Measurements from ENCODE around the gene TRIM2. TPM values are rescaled to one million over a fixed set of nuclear protein-coding genes. Genes with fewer than 3 reads are reported as not detected.

The TRIM2 gene
- total and polyA plus RNA-seq, 4 donors = 126 to 487 (median 173) TPM

GRCh38 chr4:153325558-153325957, 121.3 kb downstream of the TRIM2 start:
- Histone ChIP-seq H3K9me3 (ENCODE audit: control insufficient read depth, insufficient read depth, low read length) (no peaks in the 10 kb centered on the region), H3K27me3 (ENCODE audit: control insufficient read depth, insufficient read depth, low read length) (no peaks in the 10 kb centered on the region), H3K4me3 (ENCODE audit: low read depth, low read length) (no peak overlapping the region), H3K4me1 (ENCODE audit: control insufficient read depth, insufficient read depth, low read length) (peaks cover 3% of the 10 kb centered on the region), H3K27ac (ENCODE audit: low read depth, low read length) (peak overlapping the region; percentile 33), H3K36me3 (ENCODE audit: control insufficient read depth, insufficient read depth, low read length) (peaks cover 23% of the 10 kb centered on the region)
- WGBS (ENCODE audit: insufficient coverage) = 22% methylated on average over 1 of the region's 2 CpGs
- peak in 2 of 6 donors; percentile 34 to 43 for DNase-seq (ENCODE audit: low read depth in 4 of 6, low spot score in 6 of 6)

DNA sequence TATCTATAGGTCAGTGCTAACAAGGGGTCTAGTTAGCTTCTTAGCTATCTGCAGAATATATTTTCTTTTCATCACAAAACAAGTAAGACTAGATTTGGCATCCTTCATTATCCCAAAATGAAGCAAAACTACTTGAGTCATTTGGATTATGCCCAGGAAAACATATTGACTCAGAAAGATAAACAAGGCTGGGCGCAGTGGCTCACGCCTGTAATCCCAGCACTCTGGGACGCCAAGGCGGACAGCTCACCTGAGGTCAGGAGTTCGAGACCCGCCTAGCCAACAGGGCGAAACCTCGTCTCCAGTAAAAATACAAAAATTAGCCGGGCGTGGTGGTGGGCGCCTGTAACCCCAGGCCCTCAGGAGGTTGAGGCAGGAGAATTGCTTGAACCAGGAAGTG, 122.3 kb downstream of the TRIM2 start:
- WGBS (ENCODE audit: insufficient coverage) = 97% methylated on average over 8 of the region's 11 CpGs
- DNase-seq (ENCODE audit: low read depth in 4 of 6, low spot score in 6 of 6) = no peak
- peaks cover 23% of the 10 kb centered on the region for H3K36me3 ChIP-seq (ENCODE audit: control insufficient read depth, insufficient read depth, low read length)
- H3K4me3 ChIP-seq (ENCODE audit: low read depth, low read length) = no peak overlapping the region
- H3K9me3 ChIP-seq (ENCODE audit: control insufficient read depth, insufficient read depth, low read length) = no peaks in the 10 kb centered on the region
- no peak overlapping the region for H3K27ac ChIP-seq (ENCODE audit: low read depth, low read length)
- H3K4me1 ChIP-seq (ENCODE audit: control insufficient read depth, insufficient read depth, low read length) = peaks cover 3% of the 10 kb centered on the region
- no peaks in the 10 kb centered on the region for H3K27me3 ChIP-seq (ENCODE audit: control insufficient read depth, insufficient read depth, low read length)

GRCh38 chr4:153327247-153327646, 123.0 kb downstream of the TRIM2 start:
- H3K4me3 ChIP-seq (ENCODE audit: low read depth, low read length) = no peak overlapping the region
- no CpG with 5 or more reads among the region's 1 CpG for WGBS (ENCODE audit: insufficient coverage)
- H3K36me3 ChIP-seq (ENCODE audit: control insufficient read depth, insufficient read depth, low read length) = peaks cover 23% of the 10 kb centered on the region
- H3K27me3 ChIP-seq (ENCODE audit: control insufficient read depth, insufficient read depth, low read length) = no peaks in the 10 kb centered on the region
- no peak for DNase-seq (ENCODE audit: low read depth in 4 of 6, low spot score in 6 of 6)
- peaks cover 3% of the 10 kb centered on the region for H3K4me1 ChIP-seq (ENCODE audit: control insufficient read depth, insufficient read depth, low read length)
- H3K27ac ChIP-seq (ENCODE audit: low read depth, low read length) = no peak overlapping the region
- H3K9me3 ChIP-seq (ENCODE audit: control insufficient read depth, insufficient read depth, low read length) = no peaks in the 10 kb centered on the region

DNA sequence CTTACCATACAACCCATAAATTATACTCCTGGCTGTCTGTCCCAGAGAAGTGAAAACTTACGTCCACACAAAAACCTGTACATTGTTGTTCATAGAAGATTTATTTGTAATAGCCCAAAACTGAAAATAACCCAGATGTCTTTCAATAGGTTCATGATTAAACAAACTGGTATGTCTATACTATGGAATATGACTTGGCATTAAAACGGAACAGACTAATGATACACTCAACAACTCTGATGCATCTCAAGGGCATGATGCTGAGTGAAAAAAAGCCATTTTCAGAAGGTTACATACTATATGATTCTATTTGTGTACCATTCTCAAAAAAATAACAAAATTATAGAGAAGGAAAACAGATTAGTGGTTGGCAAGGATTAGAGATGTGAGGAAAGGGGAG, 128.7 kb downstream of the TRIM2 start:
- no CpG with 5 or more reads among the region's 2 CpGs for WGBS (ENCODE audit: insufficient coverage)
- H3K9me3 ChIP-seq (ENCODE audit: control insufficient read depth, insufficient read depth, low read length) = no peaks in the 10 kb centered on the region
- H3K36me3 ChIP-seq (ENCODE audit: control insufficient read depth, insufficient read depth, low read length) = peaks cover 10% of the 10 kb centered on the region
- H3K27me3 ChIP-seq (ENCODE audit: control insufficient read depth, insufficient read depth, low read length) = no peaks in the 10 kb centered on the region
- H3K27ac ChIP-seq (ENCODE audit: low read depth, low read length) = no peak overlapping the region
- no peak for DNase-seq (ENCODE audit: low read depth in 4 of 6, low spot score in 6 of 6)
- no peak overlapping the region for H3K4me3 ChIP-seq (ENCODE audit: low read depth, low read length)
- H3K4me1 ChIP-seq (ENCODE audit: control insufficient read depth, insufficient read depth, low read length) = no peaks in the 10 kb centered on the region

DNA sequence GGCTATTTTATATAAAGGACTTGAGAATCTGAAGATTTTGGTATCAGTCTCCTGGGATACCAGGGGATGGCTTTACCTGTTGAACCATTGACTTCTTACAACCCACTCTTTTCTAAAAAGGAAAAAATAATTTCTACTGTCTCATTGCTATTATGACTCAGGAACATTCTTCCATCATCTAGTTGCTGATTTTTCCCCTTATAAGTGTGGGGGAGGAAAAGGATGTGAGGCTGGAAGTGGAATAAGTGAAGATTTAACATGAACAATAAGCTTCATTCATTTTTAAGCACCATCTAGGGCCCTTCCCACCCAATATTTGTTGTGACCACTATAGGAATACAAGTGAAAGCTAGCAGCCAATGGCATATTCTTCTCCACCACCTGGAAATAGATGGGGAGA, 129.6 kb downstream of the TRIM2 start:
- no peaks in the 10 kb centered on the region for H3K27me3 ChIP-seq (ENCODE audit: control insufficient read depth, insufficient read depth, low read length)
- peaks cover 10% of the 10 kb centered on the region for H3K36me3 ChIP-seq (ENCODE audit: control insufficient read depth, insufficient read depth, low read length)
- no peak overlapping the region for H3K27ac ChIP-seq (ENCODE audit: low read depth, low read length)
- H3K4me1 ChIP-seq (ENCODE audit: control insufficient read depth, insufficient read depth, low read length) = no peaks in the 10 kb centered on the region
- H3K4me3 ChIP-seq (ENCODE audit: low read depth, low read length) = no peak overlapping the region
- H3K9me3 ChIP-seq (ENCODE audit: control insufficient read depth, insufficient read depth, low read length) = no peaks in the 10 kb centered on the region
- DNase-seq (ENCODE audit: low read depth in 4 of 6, low spot score in 6 of 6) = no peak

DNA sequence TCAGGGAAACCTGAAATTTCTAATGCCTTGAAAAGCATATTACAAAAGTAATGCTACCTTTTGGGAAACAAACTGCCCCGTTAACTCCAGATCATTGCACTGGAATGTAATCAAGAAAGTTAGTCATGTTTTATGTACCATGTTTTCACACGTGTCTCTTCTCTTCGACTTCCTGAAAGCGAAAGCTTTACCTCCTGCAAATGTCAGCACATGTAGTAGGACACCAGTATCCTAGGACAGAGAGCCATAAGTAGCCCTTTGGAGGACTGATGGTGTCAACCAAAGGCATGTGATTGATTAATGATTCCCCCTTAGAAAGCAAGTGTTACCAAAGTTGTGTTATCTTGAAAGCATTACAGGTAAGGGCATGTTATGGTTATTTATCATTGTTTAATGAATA, 131.4 kb downstream of the TRIM2 start:
- Histone ChIP-seq H3K4me1 (ENCODE audit: control insufficient read depth, insufficient read depth, low read length) (no peaks in the 10 kb centered on the region), H3K9me3 (ENCODE audit: control insufficient read depth, insufficient read depth, low read length) (no peaks in the 10 kb centered on the region), H3K4me3 (ENCODE audit: low read depth, low read length) (no peak overlapping the region), H3K27me3 (ENCODE audit: control insufficient read depth, insufficient read depth, low read length) (no peaks in the 10 kb centered on the region), H3K36me3 (ENCODE audit: control insufficient read depth, insufficient read depth, low read length) (peaks cover 11% of the 10 kb centered on the region), H3K27ac (ENCODE audit: low read depth, low read length) (no peak overlapping the region)
- no peak for DNase-seq (ENCODE audit: low read depth in 4 of 6, low spot score in 6 of 6)
- no CpG with 5 or more reads among the region's 4 CpGs for WGBS (ENCODE audit: insufficient coverage)

- 80% methylated on average over 1 of the region's 4 CpGs for WGBS (ENCODE audit: insufficient coverage)
- peaks cover 8% of the 10 kb centered on the region for H3K36me3 ChIP-seq (ENCODE audit: control insufficient read depth, insufficient read depth, low read length)
- no peak for DNase-seq (ENCODE audit: low read depth in 4 of 6, low spot score in 6 of 6)
- H3K27me3 ChIP-seq (ENCODE audit: control insufficient read depth, insufficient read depth, low read length) = no peaks in the 10 kb centered on the region
- no peaks in the 10 kb centered on the region for H3K9me3 ChIP-seq (ENCODE audit: control insufficient read depth, insufficient read depth, low read length)
- no peaks in the 10 kb centered on the region for H3K4me1 ChIP-seq (ENCODE audit: control insufficient read depth, insufficient read depth, low read length)
- no peak overlapping the region for H3K27ac ChIP-seq (ENCODE audit: low read depth, low read length)
- no peak overlapping the region for H3K4me3 ChIP-seq (ENCODE audit: low read depth, low read length)
Observed at GRCh38 chr4:153337686-153338085, 133.4 kb downstream of the TRIM2 start.

DNA sequence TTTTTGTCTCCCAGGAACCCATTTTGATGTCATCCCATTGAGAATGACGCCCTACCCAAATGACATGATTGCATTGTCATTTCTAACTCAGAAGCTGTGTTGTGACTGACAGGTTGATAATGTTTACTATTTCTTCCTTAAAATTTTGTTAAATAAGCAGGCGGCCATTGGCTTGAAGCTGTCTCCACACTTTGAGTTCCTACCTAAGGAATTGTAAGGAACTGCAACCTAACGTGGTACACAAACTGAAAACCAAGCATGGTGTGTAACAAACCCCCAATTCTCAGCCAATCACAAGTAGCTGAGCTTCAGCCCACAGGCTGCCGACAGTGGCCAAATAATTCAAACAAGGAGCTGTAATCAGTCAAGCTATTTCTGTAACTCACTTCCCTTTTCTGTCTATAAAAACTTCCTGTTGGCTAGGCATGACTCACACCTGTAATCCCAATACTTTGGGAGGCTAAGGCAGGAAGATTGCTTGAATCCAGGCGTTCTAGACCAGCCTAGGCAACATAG, 137.4 kb downstream of the TRIM2 start:
- Histone ChIP-seq H3K9me3 (ENCODE audit: control insufficient read depth, insufficient read depth, low read length) (no peaks in the 10 kb centered on the region), H3K27me3 (ENCODE audit: control insufficient read depth, insufficient read depth, low read length) (no peaks in the 10 kb centered on the region), H3K36me3 (ENCODE audit: control insufficient read depth, insufficient read depth, low read length) (peaks cover 8% of the 10 kb centered on the region), H3K27ac (ENCODE audit: low read depth, low read length) (no peak overlapping the region), H3K4me3 (ENCODE audit: low read depth, low read length) (no peak overlapping the region), H3K4me1 (ENCODE audit: control insufficient read depth, insufficient read depth, low read length) (no peaks in the 10 kb centered on the region)
- WGBS (ENCODE audit: insufficient coverage) = 68% methylated on average over 5 of the region's 5 CpGs
- no peak for DNase-seq (ENCODE audit: low read depth in 4 of 6, low spot score in 6 of 6)

GRCh38 chr4:153342751-153343552, 138.7 kb downstream of the TRIM2 start:
- H3K4me1 ChIP-seq (ENCODE audit: control insufficient read depth, insufficient read depth, low read length) = no peaks in the 10 kb centered on the region
- 68% methylated on average over 5 of the region's 6 CpGs for WGBS (ENCODE audit: insufficient coverage)
- H3K4me3 ChIP-seq (ENCODE audit: low read depth, low read length) = no peak overlapping the region
- no peaks in the 10 kb centered on the region for H3K27me3 ChIP-seq (ENCODE audit: control insufficient read depth, insufficient read depth, low read length)
- DNase-seq (ENCODE audit: low read depth in 4 of 6, low spot score in 6 of 6) = peak in 1 of 6 donors; percentile 34
- peaks cover 8% of the 10 kb centered on the region for H3K36me3 ChIP-seq (ENCODE audit: control insufficient read depth, insufficient read depth, low read length)
- H3K9me3 ChIP-seq (ENCODE audit: control insufficient read depth, insufficient read depth, low read length) = no peaks in the 10 kb centered on the region
- no peak overlapping the region for H3K27ac ChIP-seq (ENCODE audit: low read depth, low read length)
